ENCODE measurements around the gene GSTT2B. TPM values are rescaled to one million over a fixed set of nuclear protein-coding genes. Genes with fewer than 3 reads are reported as not detected.

Gene GSTT2B
- total RNA-seq, 2 experiments from 2014 or later, result not detected

- Histone ChIP-seq H3K9me3 (ENCODE audit: low read length) (peaks cover 9% of the 10 kb centered on the region; the same call in 1 of the 2 replicates), H3K27ac (ENCODE audit: low read depth, low read length, poor library complexity, severe bottlenecking) (no peak overlapping the region), H3K4me3 (ENCODE audit: low read depth, low read length, poor library complexity, severe bottlenecking) (no peak overlapping the region), H3K4me1 (ENCODE audit: insufficient read depth, low read length, poor library complexity, severe bottlenecking) (peaks cover 5% of the 10 kb centered on the region), H3K9me2 (ENCODE audit: insufficient read depth, low read length) (no peaks in the 10 kb centered on the region), H2AFZ (ENCODE audit: low read length) (no peak overlapping the region), H3K36me3 (ENCODE audit: insufficient read depth, low read length) (no peaks in the 10 kb centered on the region), H3K4me2 (ENCODE audit: low read length) (no peak overlapping the region), H3K79me2 (ENCODE audit: insufficient read depth, low read depth, low read length) (peaks cover 4% of the 10 kb centered on the region), H4K20me1 (ENCODE audit: insufficient read depth, low read length) (no peaks in the 10 kb centered on the region)
- no TSS peak for BruUV-seq (replicated peaks)
- ChIA-PET POLR2A (no interaction called here), CTCF (ENCODE audit: unreplicated experiment) (no interaction called here)
- no peak for TF ChIP-seq EZH2phosphoT487 (IDR thresholded peaks at IDR 0.05; ENCODE audit: borderline replicate concordance, low read depth, low read length)
- TF ChIP-seq, protein P1, sequence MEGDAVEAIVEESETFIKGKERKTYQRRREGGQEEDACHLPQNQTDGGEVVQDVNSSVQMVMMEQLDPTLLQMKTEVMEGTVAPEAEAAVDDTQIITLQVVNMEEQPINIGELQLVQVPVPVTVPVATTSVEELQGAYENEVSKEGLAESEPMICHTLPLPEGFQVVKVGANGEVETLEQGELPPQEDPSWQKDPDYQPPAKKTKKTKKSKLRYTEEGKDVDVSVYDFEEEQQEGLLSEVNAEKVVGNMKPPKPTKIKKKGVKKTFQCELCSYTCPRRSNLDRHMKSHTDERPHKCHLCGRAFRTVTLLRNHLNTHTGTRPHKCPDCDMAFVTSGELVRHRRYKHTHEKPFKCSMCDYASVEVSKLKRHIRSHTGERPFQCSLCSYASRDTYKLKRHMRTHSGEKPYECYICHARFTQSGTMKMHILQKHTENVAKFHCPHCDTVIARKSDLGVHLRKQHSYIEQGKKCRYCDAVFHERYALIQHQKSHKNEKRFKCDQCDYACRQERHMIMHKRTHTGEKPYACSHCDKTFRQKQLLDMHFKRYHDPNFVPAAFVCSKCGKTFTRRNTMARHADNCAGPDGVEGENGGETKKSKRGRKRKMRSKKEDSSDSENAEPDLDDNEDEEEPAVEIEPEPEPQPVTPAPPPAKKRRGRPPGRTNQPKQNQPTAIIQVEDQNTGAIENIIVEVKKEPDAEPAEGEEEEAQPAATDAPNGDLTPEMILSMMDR (conservative IDR thresholded peaks at IDR 0.05; ENCODE audit: low read length), result no peak
- no peak for DNase-seq (ENCODE audit: low spot score)
- intact Hi-C loops (cut with micrococcal nuclease; ENCODE audit: unreplicated experiment), result no loop called here
These were observed 45.9 kb upstream of the GSTT2B start for GRCh38 chr22:24006914-24007214.

- H3K27ac ChIP-seq (ENCODE audit: low read depth, low read length, poor library complexity, severe bottlenecking), result no peak overlapping the region
- peaks cover 9% of the 10 kb centered on the region; the same call in 1 of the 2 replicates for H3K9me3 ChIP-seq (ENCODE audit: low read length)
- no TSS peak for BruUV-seq (replicated peaks)
- no peaks in the 10 kb centered on the region for H4K20me1 ChIP-seq (ENCODE audit: insufficient read depth, low read length)
- H3K4me2 ChIP-seq (ENCODE audit: low read length), result no peak overlapping the region
- H2AFZ ChIP-seq (ENCODE audit: low read length), result no peak overlapping the region
- TF ChIP-seq, protein P1 (conservative IDR thresholded peaks at IDR 0.05; ENCODE audit: low read length), result no peak
- no peak for TF ChIP-seq EZH2phosphoT487 (IDR thresholded peaks at IDR 0.05; ENCODE audit: borderline replicate concordance, low read depth, low read length)
- intact Hi-C loops (cut with micrococcal nuclease; ENCODE audit: unreplicated experiment), result no loop called here
- no peaks in the 10 kb centered on the region for H3K36me3 ChIP-seq (ENCODE audit: insufficient read depth, low read length)
- CTCF ChIA-PET (ENCODE audit: unreplicated experiment), result no interaction called here
- no peaks in the 10 kb centered on the region for H3K79me2 ChIP-seq (ENCODE audit: insufficient read depth, low read depth, low read length)
- POLR2A ChIA-PET, result no interaction called here
- H3K4me3 ChIP-seq (ENCODE audit: low read depth, low read length, poor library complexity, severe bottlenecking), result no peak overlapping the region
- H3K4me1 ChIP-seq (ENCODE audit: insufficient read depth, low read length, poor library complexity, severe bottlenecking), result peaks cover 5% of the 10 kb centered on the region
- H3K9me2 ChIP-seq (ENCODE audit: insufficient read depth, low read length), result no peaks in the 10 kb centered on the region
- no peak for DNase-seq (ENCODE audit: low spot score)
These were observed 45.4 kb upstream of the GSTT2B start for GRCh38 chr22:24006207-24006913.

DNA sequence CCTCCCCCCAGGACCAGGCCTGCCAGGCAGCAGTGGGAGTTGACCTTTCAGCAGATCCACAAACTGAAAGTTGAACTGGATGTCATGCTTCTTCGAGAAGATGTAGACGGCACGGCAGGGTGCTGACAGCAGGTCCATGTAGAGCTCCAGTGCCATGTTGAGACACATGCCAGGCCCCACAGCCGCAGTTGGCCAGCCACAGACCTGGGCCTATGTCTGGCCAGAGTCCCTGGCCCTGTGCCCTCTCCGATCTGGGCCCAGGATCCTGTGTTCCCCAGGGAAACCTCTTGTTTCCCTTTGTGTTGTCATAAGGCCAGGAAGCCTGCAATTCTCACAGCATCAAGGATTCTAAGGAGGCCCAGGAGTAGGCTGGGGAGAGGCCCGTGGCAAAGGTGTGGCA is 44.2 kb upstream of the GSTT2B start, which contains the start of gene GSTT4:
GSTT4 (minus strand) TSS at position 253 of the 400 bp plus-strand sequence; CDS start at position 156, 97 bp downstream.
- intact Hi-C loops (cut with micrococcal nuclease; ENCODE audit: unreplicated experiment), result no loop called here

More for the DNA sequence above, 44.2 kb upstream of the GSTT2B start, which contains the start of gene GSTT4:
- BruUV-seq (replicated peaks), result no TSS peak
- DNase-seq (ENCODE audit: low spot score), result no peak
- no peaks in the 10 kb centered on the region for H4K20me1 ChIP-seq (ENCODE audit: insufficient read depth, low read length)
- H2AFZ ChIP-seq (ENCODE audit: low read length), result no peak within 1 kb of the TSS
- TF ChIP-seq EZH2phosphoT487 (IDR thresholded peaks at IDR 0.05; ENCODE audit: borderline replicate concordance, low read depth, low read length), result no peak
- TF ChIP-seq, protein P1 (conservative IDR thresholded peaks at IDR 0.05; ENCODE audit: low read length), result no peak
- ChIA-PET CTCF (ENCODE audit: unreplicated experiment) (no interaction called here), POLR2A (interaction anchor here (1.2 kb wide), 1 partner anchor 25 kb away, joined by 3 read pairs; no protein-coding TSS in a partner anchor)
- no peaks in the 10 kb centered on the region for H3K36me3 ChIP-seq (ENCODE audit: insufficient read depth, low read length)
- no peaks in the 10 kb centered on the region for H3K4me1 ChIP-seq (ENCODE audit: insufficient read depth, low read length, poor library complexity, severe bottlenecking)
- H3K79me2 ChIP-seq (ENCODE audit: insufficient read depth, low read depth, low read length), result no peaks in the 10 kb centered on the region
- H3K9me3 ChIP-seq (ENCODE audit: low read length), result peaks cover 8% of the 10 kb centered on the region; the same call in 1 of the 2 replicates
- no peak within 1 kb of the TSS for H3K27ac ChIP-seq (ENCODE audit: low read depth, low read length, poor library complexity, severe bottlenecking)
- H3K4me3 ChIP-seq (ENCODE audit: low read depth, low read length, poor library complexity, severe bottlenecking), result no peak within 1 kb of the TSS
- no peaks in the 10 kb centered on the region for H3K9me2 ChIP-seq (ENCODE audit: insufficient read depth, low read length)
- H3K4me2 ChIP-seq (ENCODE audit: low read length), result no peak within 1 kb of the TSS

Measured in OCI-LY7 (cell line).